PC-9 (cell line): ENCODE results near the gene UXT.

Experiments used
- CTCF ChIP-seq: fragments of 200-600 bp; sonication (generic); conservative IDR thresholded peaks from 2 replicates; pipeline ENCODE4 v1.6.1; 2017; ENCODE audit warnings: mixed run types, antibody characterized with exemption, mild to moderate bottlenecking, moderate library complexity
- EZH2 ChIP-seq: fragments of 200-600 bp; sonication (generic); IDR thresholded peaks from 2 replicates; pipeline ENCODE4 v1.8.0; 2017; ENCODE audit warnings: antibody characterized with exemption, low read depth

- TF ChIP-seq EZH2 (no peak), CTCF (no peak)
Measured at GRCh38 chrX:47704736-47705135, 45.8 kb upstream of the UXT start.
